ENCODE data around the gene SLC16A6. TPM values are rescaled to one million over a fixed set of nuclear protein-coding genes. Genes with fewer than 3 reads are reported as not detected.
"Not testable (repeated sequence)": the region's sequence is repeated elsewhere in the genome, so short reads cannot be mapped to it uniquely, and the experiment has no call there.

Gene SLC16A6, protein sequence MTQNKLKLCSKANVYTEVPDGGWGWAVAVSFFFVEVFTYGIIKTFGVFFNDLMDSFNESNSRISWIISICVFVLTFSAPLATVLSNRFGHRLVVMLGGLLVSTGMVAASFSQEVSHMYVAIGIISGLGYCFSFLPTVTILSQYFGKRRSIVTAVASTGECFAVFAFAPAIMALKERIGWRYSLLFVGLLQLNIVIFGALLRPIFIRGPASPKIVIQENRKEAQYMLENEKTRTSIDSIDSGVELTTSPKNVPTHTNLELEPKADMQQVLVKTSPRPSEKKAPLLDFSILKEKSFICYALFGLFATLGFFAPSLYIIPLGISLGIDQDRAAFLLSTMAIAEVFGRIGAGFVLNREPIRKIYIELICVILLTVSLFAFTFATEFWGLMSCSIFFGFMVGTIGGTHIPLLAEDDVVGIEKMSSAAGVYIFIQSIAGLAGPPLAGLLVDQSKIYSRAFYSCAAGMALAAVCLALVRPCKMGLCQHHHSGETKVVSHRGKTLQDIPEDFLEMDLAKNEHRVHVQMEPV
- total RNA-seq (1 to 10 TPM in 1 of 6 donors, under 1 TPM in 5; 0.08 to 1.0 (median 0.17) TPM), polyA plus RNA-seq (under 1 TPM; 0.02 to 0.08 TPM)

DNA sequence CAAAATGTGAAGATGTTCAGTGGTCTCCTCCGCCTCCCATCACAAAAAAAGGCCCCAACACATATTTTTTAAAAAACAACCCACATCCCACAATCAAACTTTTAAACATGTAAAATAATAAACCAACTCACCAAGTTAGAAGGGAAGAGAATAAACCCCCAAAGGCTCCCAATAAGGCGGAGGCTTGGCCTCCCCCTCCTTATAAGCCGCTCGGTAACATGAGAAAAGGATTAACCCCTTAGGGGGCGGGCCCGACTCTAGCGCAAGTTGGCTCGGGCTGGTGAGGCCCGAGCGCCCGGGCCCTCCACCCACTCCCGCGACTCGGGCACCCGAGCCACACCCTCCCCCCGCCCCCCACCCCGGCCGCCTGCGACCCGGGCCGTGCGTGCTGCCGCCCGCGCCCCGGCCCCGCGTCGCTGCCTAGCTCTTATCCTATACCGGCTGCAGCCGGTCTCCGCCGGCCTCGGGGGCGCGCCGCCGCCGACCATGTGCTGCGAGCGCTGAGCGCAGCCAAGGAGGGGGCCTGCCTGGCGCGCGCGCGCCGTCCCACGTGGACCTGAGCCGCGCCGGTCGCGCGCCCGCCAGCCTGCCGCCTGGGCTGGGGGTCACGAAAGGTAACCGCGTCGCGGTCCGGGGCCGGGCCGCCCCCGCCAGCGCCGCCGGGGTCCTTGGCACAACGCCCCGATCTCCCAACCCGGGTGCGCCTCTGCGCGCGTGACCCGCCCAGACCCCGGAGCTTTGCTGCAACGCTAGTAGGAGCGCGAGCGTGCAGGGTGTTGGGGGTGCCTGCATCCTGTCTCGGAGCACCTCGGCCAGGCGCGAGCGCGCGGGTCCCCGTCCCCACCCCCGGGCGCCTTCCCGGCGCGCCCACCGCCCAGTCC lies at the start of gene SLC16A6, which contains the start of gene ARSG:
TSS of gene SLC16A6 (minus strand) at position 173 of the 881 bp plus-strand sequence. CDS start 12,807 bp downstream, outside the sequence.
TSS of gene ARSG (plus strand) at position 541 of the 881 bp plus-strand sequence. CDS start 15,999 bp downstream, outside the sequence.
- intact Hi-C loops (cut with DNase I) = no loop called here
- no peak for TF ChIP-seq CTCF (IDR thresholded peaks at IDR 0.05)
- ATAC-seq = peak; percentile 52 to 74 (median 62)
- Histone ChIP-seq H3K27me3 (peaks cover 0 to 4% (median 0%) of the 10 kb centered on the region in 4 donors), H3K9me3 (no peaks in the 10 kb centered on the region), H3K4me1 (peaks cover 0 to 6% (median 5%) of the 10 kb centered on the region in 3 donors), H3K36me3 (no peaks in the 10 kb centered on the region), H3K4me3 (peak within 1 kb of the TSS; percentile 23 to 69 (median 50)), H3K27ac (peak within 1 kb of the TSS in 3 of 4 donors; percentile 5 to 76 (median 58))
- peak; percentile 13 to 75 (median 42) for DNase-seq
- FAIRE-seq = no peak
- WGBS, 2 donors = 0 to 1% methylated on average over 71 to 96 of the region's 96 CpGs

DNA sequence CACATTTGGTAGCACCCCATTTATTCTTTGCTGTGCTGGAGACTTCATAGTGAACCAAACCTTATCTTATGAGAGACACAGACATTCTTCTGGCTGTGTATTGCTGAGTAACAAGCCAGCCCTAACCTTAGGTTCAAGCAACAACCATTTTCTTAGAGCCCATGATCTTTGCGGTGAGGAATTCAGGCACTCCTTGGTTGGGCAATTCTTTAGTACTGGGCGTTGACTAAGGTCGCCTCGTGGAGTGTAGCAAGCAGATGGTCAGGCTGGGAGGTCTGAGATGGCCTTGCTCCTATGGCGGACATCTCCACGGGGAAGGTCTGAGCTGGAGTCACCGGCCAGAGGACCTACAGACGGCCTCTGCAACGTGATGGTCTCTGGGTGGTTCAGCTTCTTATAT lies 43.5 kb upstream of the SLC16A6 start:
- intact Hi-C loops (cut with DNase I) = no loop called here
- Histone ChIP-seq H3K36me3 (no peaks in the 10 kb centered on the region), H3K4me3 (no peak overlapping the region), H3K4me1 (no peaks in the 10 kb centered on the region), H3K27me3 (no peaks in the 10 kb centered on the region), H3K27ac (no peak overlapping the region), H3K9me3 (no peaks in the 10 kb centered on the region)
- TF ChIP-seq CTCF (IDR thresholded peaks at IDR 0.05) = no peak
- WGBS, 2 donors = 90 to 96% methylated on average over 9 of the region's 9 CpGs
- FAIRE-seq (no peak), ATAC-seq (no peak), DNase-seq (no peak)

DNA sequence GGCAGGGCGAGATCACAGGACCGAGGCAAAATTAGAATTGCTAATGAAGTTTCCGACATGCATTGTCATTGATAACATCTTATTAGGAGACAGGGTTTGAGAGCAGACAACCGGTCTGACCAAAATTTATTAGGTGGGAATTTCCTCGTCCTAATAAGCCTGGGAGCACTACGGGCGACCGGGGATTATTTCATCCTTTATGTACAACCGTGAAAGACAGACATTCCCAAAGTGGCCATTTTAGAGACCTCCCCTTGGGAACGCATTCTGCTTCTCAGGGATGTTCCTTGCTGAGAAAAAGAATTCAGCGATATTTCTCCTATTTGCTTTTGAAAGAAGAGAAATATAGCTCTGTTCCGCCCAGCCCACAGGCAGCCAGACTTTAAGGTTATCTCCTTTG lies 41.0 kb upstream of the SLC16A6 start:
- H3K27me3 ChIP-seq; ATAC-seq; intact Hi-C loops (cut with DNase I); H3K4me1 ChIP-seq; FAIRE-seq; H3K27ac ChIP-seq; H3K4me3 ChIP-seq; H3K36me3 ChIP-seq; H3K9me3 ChIP-seq; DNase-seq: not testable (repeated sequence)
- 92 to 97% methylated on average over 12 of the region's 12 CpGs for WGBS, 2 donors

DNA sequence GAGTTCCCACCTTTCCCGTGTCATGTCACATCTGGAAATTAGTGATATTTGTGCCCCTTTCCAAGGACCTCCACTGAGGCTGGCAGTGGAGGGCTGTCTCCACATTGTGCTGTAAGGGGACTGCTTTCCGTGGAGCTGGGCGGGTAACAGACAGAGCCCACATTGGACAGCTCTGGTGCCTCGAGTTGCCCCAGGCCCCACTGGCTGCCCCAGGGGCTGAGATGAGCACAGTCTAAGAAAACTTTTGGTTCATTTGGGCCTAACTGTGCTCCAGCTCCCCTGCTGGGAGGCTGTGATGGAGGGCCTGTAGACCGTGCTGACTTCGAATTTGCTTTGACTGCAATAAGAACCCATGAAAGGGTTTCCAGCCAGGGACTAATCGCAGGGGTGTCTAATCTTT lies 38.4 kb upstream of the SLC16A6 start:
- FAIRE-seq = no peak
- 89 to 94% methylated on average over 7 of the region's 7 CpGs for WGBS, 2 donors
- H3K27ac ChIP-seq = no peak overlapping the region

More for the DNA sequence above, 38.4 kb upstream of the SLC16A6 start:
- DNase-seq (no peak), ATAC-seq (no peak)
- H3K9me3 ChIP-seq = no peaks in the 10 kb centered on the region
- H3K4me1 ChIP-seq = no peaks in the 10 kb centered on the region
- no peaks in the 10 kb centered on the region for H3K27me3 ChIP-seq
- H3K4me3 ChIP-seq = no peak overlapping the region
- intact Hi-C loops (cut with DNase I) = no loop called here
- H3K36me3 ChIP-seq = no peaks in the 10 kb centered on the region
- TF ChIP-seq CTCF (IDR thresholded peaks at IDR 0.05) = no peak

Data from pancreas (tissue), 10 donors.